Endothelial cell of umbilical vein (primary cell): ENCODE data around the gene TCEANC. TPM values are rescaled to one million over a fixed set of nuclear protein-coding genes. Genes with fewer than 3 reads are reported as not detected.

Experiments used
- BruUV-seq: library from RNA; stranded (reverse); fragments of 400-500 nt; replicated peaks from 2 replicates; lab custom pipeline; 2021; lab: Mats Ljungman, UMichigan
- CTCF ChIA-PET: fragments of 300-600, 350-600 bp; sonication (Branson Sonifier 250); formaldehyde crosslinking; loops from one replicate; lab custom pipeline; 2021; ENCODE audit warnings: antibody characterized with exemption, inconsistent platforms; lab: Charles Lee
- POLR2A ChIA-PET: fragments of 300-600, 350-600 bp; sonication (Branson Sonifier 250); formaldehyde crosslinking; loops from one replicate; lab custom pipeline; 2021; ENCODE audit warnings: antibody characterized with exemption, inconsistent platforms; lab: Charles Lee
- DNase-seq: peaks from one replicate; pipeline ENCODE4 v3.0.0-alpha.2; 2011; ENCODE audit warnings: low read depth, low spot score
- FAIRE-seq: peaks from 2 replicates; lab custom pipeline; 2011; peaks lifted over from hg19 to GRCh38; lab: Jason Lieb, UNC
- H2AFZ ChIP-seq: 2 replicates; pipeline ENCODE4 v1.6.0; 2012; ENCODE audit warnings: low read depth, low read length, control low read depth, inconsistent platforms
- H3K27ac ChIP-seq: 2 replicates; pipeline ENCODE4 v1.5.1; 2011; ENCODE audit warnings: low read depth, mild to moderate bottlenecking, control low read depth, low read length, moderate library complexity; ENCODE audit not compliant: insufficient read depth
- H3K27me3 ChIP-seq, 2 experiments: 2 replicates each; pipeline versions ENCODE4 v1.6.0 to v1.6.1; 2011; ENCODE audit warnings: low read length in 2 of 2, mixed read lengths in 1 of 2; ENCODE audit not compliant: control insufficient read depth in 2 of 2, insufficient read depth in 2 of 2
- H3K36me3 ChIP-seq, 2 experiments: 2 replicates in 1 of 2; 3 replicates in 1 of 2; pipeline ENCODE4 v1.5.1; 2011; ENCODE audit warnings: low read length in 2 of 2, mild to moderate bottlenecking in 1 of 2, moderate library complexity in 1 of 2; ENCODE audit not compliant: control insufficient read depth in 2 of 2, insufficient read depth in 2 of 2; ENCODE audit errors: extremely low read depth in 1 of 2
- H3K4me1 ChIP-seq: 3 replicates; pipeline ENCODE4 v1.5.1; 2011; ENCODE audit warnings: mild to moderate bottlenecking, low read length; ENCODE audit not compliant: control insufficient read depth, insufficient read depth; ENCODE audit errors: extremely low read depth
- H3K4me2 ChIP-seq: 2 replicates; pipeline ENCODE4 v1.6.1; 2011; ENCODE audit warnings: low read length, control low read depth, mixed read lengths; ENCODE audit not compliant: insufficient read depth
- H3K4me3 ChIP-seq, 3 experiments: fragments of 200-600 bp in 1 of 3; sonication (generic), shearing (Covaris generic) in 1 of 3; replicated peaks in 1 of 3; 2 replicates each; pipeline ENCODE4 v1.5.1; 2011 to 2016; ENCODE audit warnings: control low read depth in 3 of 3, low read length in 3 of 3, mild to moderate bottlenecking in 2 of 3, inconsistent platforms in 1 of 3, low read depth in 1 of 3, moderate library complexity in 1 of 3; ENCODE audit not compliant: insufficient read depth in 1 of 3
- H3K79me2 ChIP-seq: 2 replicates; pipeline ENCODE4 v1.6.0; 2012; ENCODE audit warnings: low read length, inconsistent platforms; ENCODE audit not compliant: control insufficient read depth, insufficient read depth
- H3K9ac ChIP-seq: replicated peaks from 2 replicates; pipeline ENCODE3; 2011; ENCODE audit warnings: low read length, control low read depth; ENCODE audit not compliant: insufficient read depth; ENCODE audit errors: extremely low read depth
- H3K9me1 ChIP-seq: replicated peaks from 3 replicates; pipeline ENCODE4 v1.6.0; 2011; ENCODE audit warnings: mild to moderate bottlenecking, low read length; ENCODE audit not compliant: control insufficient read depth, insufficient read depth; ENCODE audit errors: extremely low read depth
- H3K9me3 ChIP-seq: replicated peaks from 2 replicates; pipeline ENCODE4 v1.5.1; 2012; ENCODE audit warnings: low read length, inconsistent platforms; ENCODE audit not compliant: control insufficient read depth, insufficient read depth
- H4K20me1 ChIP-seq: replicated peaks from 2 replicates; pipeline ENCODE3; 2011; ENCODE audit warnings: mild to moderate bottlenecking, low read length; ENCODE audit not compliant: control insufficient read depth, insufficient read depth; ENCODE audit errors: extremely low read depth
- CTCF ChIP-seq, 2 donors: IDR thresholded peaks; 1 replicate in 1 of 2; 2 replicates in 1 of 2; pipeline ENCODE4 v1.5.1; 2011; ENCODE audit warnings: low read length in 2 of 2, mild to moderate bottlenecking in 2 of 2, moderate library complexity in 2 of 2, control low read depth in 1 of 2, inconsistent platforms in 1 of 2, low read depth in 1 of 2; ENCODE audit not compliant: insufficient read depth in 1 of 2; ENCODE audit errors: extremely low read depth in 1 of 2
- EZH2 ChIP-seq: IDR thresholded peaks from 2 replicates; pipeline ENCODE4 v1.6.1; 2012; ENCODE audit warnings: borderline replicate concordance, low read depth, mild to moderate bottlenecking, moderate library complexity, low read length, inconsistent platforms; ENCODE audit not compliant: severe bottlenecking
- FOS ChIP-seq: IDR thresholded peaks from 2 replicates; pipeline ENCODE4 v1.6.1; 2011; ENCODE audit warnings: mild to moderate bottlenecking, low read length, moderate library complexity, borderline replicate concordance; ENCODE audit not compliant: insufficient read depth
- GATA2 ChIP-seq: IDR thresholded peaks from 2 replicates; pipeline ENCODE4 v1.7.0; 2011; ENCODE audit warnings: low read depth, mild to moderate bottlenecking, moderate library complexity, mixed read lengths, low read length; ENCODE audit not compliant: insufficient read length, insufficient read depth
- JUN ChIP-seq: IDR thresholded peaks from 2 replicates; pipeline ENCODE4 v1.6.1; 2011; ENCODE audit warnings: borderline replicate concordance, low read depth; ENCODE audit not compliant: insufficient read length, insufficient read depth
- MAX ChIP-seq: IDR thresholded peaks from 2 replicates; pipeline ENCODE4 v1.6.1; 2011; ENCODE audit not compliant: insufficient read depth, insufficient read length
- MYC ChIP-seq: IDR thresholded peaks from one replicate; pipeline ENCODE4 v1.6.1; 2011; ENCODE audit warnings: mild to moderate bottlenecking, low read depth, low read length
- POLR2A ChIP-seq: IDR thresholded peaks from 2 replicates; pipeline ENCODE4 v1.6.1; 2012; ENCODE audit warnings: low read depth, mild to moderate bottlenecking, control low read depth, low read length
- dilution Hi-C: fragments of 300-500 bp; cut with MboI; formaldehyde crosslinking; loops from one replicate; pipeline ENCODE4 v1.15.0; 2019; ENCODE audit warnings: low sequenced_read_pairs; ENCODE audit not compliant: extremely low pct_ligation_motif_present
- intact Hi-C: fragments of 100-400 bp; cut with micrococcal nuclease; formaldehyde crosslinking; loops from one replicate; pipeline ENCODE4 v1.10.0; 2022
- polyA plus RNA-seq, 4 experiments: library from polyadenylated mRNA; depleted of rRNA in 3 of 4; stranded (reverse) in 3 of 4; unstranded in 1 of 4; fragments of >200 nt; gene quantifications; 2 replicates each; pipeline versions ENCODE4 v1.2.1 to v1.2.3, GENCODE V29; 2011 to 2012; ENCODE audit warnings: missing spikeins in 1 of 4
- total RNA-seq: library from RNA; stranded (reverse); gene quantifications from 2 replicates; pipeline ENCODE4 v1.2.3, GENCODE V29; 2021

Gene TCEANC
- total and polyA plus RNA-seq, 2 donors (not counting 3 experiments of a cell fraction or from before 2014, with no cell fraction given), result 0.32 to 0.75 TPM

- Histone ChIP-seq H3K27me3 (no peaks in the 10 kb centered on the region), H3K9me3 (no peaks in the 10 kb centered on the region), H3K36me3 (no peaks in the 10 kb centered on the region), H2AFZ (no peak overlapping the region), H3K79me2 (no peaks in the 10 kb centered on the region), H3K4me1 (no peaks in the 10 kb centered on the region), H3K9ac (no peak overlapping the region), H4K20me1 (no peaks in the 10 kb centered on the region), H3K27ac (no peak overlapping the region), H3K4me2 (no peak overlapping the region), H3K9me1 (no peaks in the 10 kb centered on the region), H3K4me3 (no peak overlapping the region)
- DNase-seq, result no peak
- no peak for TF ChIP-seq GATA2
- no peak for TF ChIP-seq MYC
- TF ChIP-seq FOS, result no peak
- no peak for TF ChIP-seq POLR2A
- TF ChIP-seq MAX, result no peak
- no peak for TF ChIP-seq CTCF (IDR thresholded peaks at IDR 0.05; ENCODE audit: extremely low read depth in 1 of 2, insufficient read depth in 1 of 2, low read depth in 1 of 2, low read length in 2 of 2)
- TF ChIP-seq EZH2, result no peak
- no peak for TF ChIP-seq JUN
- CTCF ChIA-PET, result no interaction called here
- no TSS peak for BruUV-seq
- dilution Hi-C loops, result no loop called here
- POLR2A ChIA-PET, result no interaction called here
- intact Hi-C loops, result no loop called here
- peak; percentile 42 for FAIRE-seq
These were observed 13.9 kb downstream of the TCEANC start for GRCh38 chrX:13666836-13667235.
